NOMO-1 treated with dmso at 0.1 percent for 144 hours (cell line): Measurements from ENCODE around the gene H19.

Source experiments
- DNase-seq: peaks from one replicate; lab custom pipeline; 2025; ENCODE audit not compliant: unreplicated experiment; lab: John Stamatoyannopoulos, UW

Gene H19

DNA sequence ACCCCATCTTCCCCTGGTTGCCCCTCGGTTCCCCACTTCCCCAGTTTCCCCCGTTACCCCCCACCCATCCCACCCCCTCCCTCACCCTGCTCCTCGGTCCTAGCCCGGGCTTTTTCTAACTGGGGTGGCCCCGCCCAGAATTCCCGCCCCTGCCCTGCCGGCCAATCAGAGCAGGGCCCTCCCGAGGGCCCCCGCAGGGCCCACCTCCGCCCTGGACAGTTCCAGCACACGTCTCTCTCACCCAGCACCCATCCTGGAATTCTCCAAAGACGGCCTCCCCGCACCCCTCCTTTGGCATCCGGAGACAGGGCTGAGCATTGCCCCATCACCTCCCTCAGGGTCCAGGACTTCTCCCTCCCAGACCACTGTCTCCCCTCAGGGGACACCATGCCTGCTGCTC, at the start of gene H19:
TSS of gene H19 (minus strand) at position 88 of the 400 bp plus-strand sequence.
- no peak for DNase-seq

DNA sequence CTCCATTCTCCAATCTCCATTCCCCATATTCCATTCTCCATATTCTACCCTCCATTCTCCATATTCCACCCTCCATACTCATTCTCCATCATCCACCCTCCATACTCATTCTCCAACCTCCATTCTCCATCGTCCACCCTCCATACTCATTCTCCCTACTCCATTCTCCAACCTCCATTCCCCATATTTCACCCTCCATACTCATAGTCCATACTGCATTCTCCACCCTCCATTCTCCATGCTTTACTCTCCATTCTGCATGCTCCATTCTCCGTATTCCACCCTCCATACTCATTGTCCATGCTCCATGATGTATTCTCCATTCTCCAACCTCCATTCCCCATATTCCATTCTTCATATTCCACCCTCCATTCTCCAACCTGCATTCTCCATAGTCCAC, 44.3 kb upstream of the H19 start:
- no peak for DNase-seq

DNA sequence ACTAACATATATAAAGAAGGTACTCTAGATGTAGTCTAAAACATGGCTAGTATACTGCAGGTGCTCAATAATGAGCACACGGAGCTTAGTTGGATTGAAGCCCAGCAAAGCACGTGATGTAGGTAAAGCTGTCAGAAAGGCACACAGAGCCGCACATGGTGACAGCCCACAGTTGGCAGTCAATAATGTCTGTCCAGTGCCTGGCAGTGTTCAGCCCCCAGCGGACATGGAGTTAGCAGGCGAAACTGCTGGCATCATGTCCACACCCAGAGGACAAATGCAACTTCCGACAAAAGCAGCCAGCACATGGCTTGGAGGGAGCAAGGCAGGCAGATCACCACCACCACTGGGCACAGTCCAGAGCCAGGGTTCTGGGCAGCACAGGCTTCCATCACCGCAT, 43.5 kb upstream of the H19 start:
- no peak for DNase-seq

GRCh38 chr11:2039198-2039759, 41.6 kb upstream of the H19 start:
- DNase-seq = no peak

DNA sequence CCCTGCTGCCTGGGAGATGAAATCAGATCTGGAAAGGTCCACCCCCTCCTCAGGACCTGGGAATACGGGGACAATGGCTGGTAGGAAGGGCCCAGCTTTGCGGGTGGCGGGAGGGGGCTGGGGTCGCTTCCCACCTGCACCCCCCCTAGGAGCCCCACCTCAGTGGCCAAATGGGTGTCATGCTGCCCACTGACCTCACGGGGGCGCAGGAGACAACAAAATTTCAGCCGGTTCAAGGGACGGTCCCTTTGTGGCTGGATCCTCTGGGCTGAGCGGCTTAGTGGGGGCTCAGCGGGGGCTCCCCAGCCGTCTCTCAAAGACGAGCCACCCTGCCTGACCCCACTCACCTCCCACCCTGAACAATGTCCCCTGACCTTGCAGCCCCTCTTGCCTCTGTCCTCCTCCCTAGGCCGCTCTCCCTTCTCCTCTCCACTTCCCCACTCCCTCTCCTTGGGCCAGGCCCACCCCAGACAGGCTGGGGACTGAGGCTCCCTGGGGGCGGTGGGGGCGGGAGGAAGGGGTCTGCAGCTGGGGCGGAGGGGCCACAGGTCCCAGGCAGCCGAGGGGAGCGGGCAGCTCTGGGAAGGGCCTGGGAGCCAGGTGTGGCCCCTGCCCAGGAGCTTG, 39.3 kb upstream of the H19 start:
- no peak for DNase-seq

DNA sequence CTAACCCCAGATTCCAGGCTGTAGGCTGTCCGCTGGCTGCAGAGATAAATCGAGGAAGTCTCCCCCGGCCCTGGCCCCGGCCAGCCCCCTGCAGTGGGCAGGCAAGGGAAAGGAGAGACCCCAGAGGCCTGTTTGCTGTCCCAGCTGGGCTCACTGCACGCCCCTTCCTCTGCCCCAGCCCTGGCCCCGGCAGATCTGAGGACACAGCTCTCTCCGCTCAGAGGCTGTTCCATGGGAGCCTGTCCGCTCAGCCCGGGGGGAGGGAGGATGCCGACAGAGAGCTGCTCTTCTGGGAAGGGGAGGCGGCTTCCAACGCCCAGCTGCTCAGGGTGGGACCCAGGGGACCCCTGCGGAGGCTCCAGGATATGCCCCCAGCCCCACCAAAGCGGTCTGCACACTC, 37.7 kb upstream of the H19 start:
- DNase-seq = no peak

- DNase-seq = no peak
These were observed 33.4 kb upstream of the H19 start for GRCh38 chr11:2031058-2031457.

DNA sequence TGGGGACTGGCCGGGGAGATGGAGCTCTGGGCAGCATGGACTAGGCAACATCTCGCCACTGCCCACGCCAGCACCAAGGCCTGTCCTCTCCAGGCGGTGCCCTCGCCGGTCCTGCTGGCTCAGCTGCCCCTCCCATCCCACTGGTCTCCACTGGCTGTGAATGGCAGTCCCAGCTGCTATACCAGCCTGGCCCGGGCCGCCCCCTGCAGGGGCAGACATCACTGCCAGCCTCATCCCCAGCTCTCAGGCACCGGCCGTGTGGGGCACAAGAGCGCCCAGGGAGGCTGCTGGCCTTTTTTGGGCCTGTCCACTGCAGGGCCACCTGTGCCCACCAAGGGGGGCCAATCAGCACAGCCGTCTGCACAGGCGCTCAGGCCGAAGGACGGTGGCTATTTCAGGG, 30.1 kb upstream of the H19 start:
- DNase-seq = no peak

DNA sequence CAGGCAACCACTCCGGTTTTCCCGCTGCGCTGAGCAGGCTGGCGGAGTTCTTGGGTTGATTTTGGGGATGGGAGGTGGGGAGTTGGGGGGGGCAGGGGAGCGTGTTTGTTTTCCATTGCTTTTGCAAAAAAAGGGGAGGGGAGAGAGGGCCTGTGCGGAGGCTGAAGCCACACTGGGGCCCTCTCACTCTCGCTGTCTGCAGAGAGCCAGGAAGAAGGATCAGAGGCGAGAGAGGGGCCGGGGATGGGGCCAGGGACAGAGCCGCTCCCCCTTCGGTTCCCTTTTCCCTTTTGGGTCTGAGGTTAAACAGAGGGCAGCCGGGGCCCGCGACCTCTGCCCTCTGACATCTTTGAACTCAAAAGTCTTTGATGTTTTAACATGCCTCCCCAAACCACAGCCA, 17.4 kb upstream of the H19 start:
- no peak for DNase-seq

- DNase-seq = no peak
These were observed 14.8 kb upstream of the H19 start for GRCh38 chr11:2012440-2012839.

DNA sequence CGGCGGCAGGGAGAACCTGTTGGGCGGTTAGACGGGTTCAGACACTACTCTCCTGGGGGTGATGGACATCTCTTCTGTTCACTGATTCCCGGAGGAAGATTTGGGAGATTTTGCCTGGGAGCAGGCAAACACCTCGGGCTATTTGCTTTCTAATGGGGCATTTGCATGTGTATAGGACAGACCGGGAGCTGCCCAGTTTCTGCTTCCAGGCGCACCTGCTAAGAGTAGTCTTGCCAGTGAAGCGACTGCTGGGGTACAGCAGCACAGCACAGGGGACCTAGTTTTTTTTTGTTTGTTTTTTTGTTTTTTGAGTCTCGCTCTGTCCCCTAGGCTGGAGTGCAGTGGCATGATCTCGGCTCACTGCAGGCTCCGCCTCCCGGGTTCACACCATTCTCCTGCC, 6.8 kb upstream of the H19 start:
- DNase-seq = no peak

- DNase-seq = no peak
These were observed 5.2 kb upstream of the H19 start for GRCh38 chr11:2002807-2003206.

DNA sequence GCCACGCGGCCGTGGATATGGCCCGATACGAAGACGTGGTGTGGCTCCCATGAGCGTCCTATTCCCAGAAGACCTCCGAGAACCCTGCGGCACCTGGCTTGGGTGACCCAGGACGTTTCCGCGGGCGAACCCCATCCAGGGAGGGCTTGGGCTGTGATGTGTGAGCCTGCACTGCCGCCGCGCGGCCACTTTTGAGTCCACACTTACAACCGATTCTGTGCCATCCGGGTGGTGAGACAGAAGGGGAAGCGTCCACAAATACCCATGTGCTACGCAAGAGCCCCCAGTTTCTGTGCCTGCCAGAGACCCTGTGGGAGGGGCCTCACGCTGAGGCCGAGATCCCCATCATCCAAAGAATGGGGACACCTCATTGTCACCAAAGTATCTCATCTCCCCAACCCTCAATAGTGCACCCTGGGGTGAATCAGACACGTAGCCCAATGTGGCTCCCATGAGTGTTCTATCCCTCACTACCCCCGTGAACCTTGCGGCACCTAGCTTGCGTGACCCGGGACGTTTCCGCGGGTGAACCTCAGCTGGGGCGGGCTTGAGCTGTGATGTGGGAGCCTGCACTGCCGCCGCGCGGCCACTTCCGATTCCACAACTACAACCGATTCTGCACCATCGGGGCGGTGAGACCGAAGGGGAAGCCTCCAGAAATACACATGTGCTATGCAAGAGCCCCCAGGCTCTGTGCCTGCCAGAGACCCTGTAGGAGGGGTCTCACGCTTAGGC, 4.6 kb upstream of the H19 start:
- no peak for DNase-seq

DNA sequence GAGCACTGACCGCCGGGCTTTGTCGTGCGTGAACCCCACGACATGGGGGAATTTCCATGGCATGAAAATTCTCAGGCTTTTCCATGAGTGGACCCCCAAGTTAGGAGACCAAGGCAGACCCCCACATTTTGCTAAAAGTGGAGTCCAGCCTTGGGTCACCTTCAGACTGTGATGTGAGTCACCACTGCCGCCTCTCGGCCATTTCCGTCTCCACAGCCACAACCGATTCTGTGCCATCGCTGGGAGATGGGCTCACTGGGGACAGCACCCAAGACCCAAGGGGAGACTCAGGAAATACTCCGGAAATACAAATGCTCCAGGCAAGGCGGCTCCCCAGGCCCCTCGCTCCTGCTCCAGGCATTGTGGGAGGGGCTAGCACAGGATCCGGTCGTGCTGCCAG, 1.2 kb upstream of the H19 start:
- DNase-seq = no peak

DNA sequence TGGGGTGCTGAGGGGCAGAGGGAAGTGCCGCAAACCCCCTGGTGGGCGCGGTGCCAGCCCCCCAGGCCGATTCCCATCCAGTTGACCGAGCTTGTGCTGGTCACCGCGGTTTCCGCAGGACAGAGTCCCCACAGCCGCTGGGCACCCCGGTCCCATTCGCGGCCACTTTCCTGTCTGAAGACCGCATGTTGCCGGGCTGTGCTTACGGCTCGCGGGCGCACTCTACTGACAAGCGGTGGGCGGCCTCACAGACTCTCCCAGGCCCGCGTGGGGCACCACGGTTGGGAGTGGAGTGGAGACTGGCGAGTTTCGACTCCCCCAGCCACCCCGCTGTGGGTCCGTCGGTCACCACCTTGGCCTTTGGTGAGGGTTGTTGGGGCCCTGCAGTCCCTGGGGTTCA, 648 bp upstream of the H19 start:
- DNase-seq = no peak

DNA sequence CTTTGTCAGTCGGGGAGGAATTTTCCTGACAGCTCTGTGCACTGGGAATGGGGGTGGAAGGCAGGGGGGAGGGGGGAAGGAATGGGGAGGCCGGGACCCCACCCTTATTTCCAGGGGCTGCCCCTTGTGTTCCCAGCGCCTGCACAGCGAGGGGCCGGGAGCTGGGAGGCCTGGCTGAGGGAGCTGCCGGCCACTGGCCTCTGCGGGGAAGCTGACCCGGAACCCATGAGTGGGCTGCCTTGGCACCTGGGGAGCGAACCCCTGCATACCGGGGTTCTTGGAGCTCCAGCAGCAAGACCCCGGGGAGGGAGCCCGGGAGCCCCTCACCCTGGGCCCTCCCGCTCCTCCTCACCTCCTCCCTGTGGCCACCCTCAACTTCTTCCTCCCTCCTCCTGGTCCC, 3.5 kb downstream of the H19 start:
- no peak for DNase-seq

- no peak for DNase-seq
These were observed 5.5 kb downstream of the H19 start for GRCh38 chr11:1992111-1992510.

- no peak for DNase-seq
These were observed 6.6 kb downstream of the H19 start for GRCh38 chr11:1990872-1991578.

- no peak for DNase-seq
These were observed 7.7 kb downstream of the H19 start for GRCh38 chr11:1989953-1990352.

- DNase-seq = no peak
These were observed 8.8 kb downstream of the H19 start for GRCh38 chr11:1988667-1989317.

DNA sequence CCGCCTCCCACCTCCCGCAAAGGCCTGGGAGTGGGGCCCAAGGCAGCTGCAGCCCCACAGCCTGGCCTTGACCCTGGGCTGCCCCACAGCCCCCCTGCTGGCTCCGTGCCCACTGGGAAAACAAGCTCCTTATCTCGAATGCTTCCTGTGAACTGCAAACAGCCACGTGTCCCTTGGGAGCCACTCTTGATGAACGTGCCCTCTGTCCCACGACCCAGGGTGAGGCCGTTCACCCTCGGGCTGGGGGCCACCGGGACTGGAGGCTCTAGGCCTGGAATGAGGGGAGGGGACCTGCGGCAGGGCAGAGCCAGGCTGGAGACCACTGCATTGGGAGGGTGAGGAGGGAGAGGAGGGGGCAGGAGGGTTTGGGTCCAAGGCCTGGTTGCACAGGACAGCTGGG, 9.5 kb downstream of the H19 start:
- no peak for DNase-seq

- DNase-seq = no peak
These were observed 10.6 kb downstream of the H19 start for GRCh38 chr11:1987024-1987423.
